ENCODE data around the gene THAP2.

- no peak for TF ChIP-seq POLR2AphosphoS5 (IDR thresholded peaks at IDR 0.05; ENCODE audit: low read depth, low read length)
- no peak for TF ChIP-seq POLR2A (IDR thresholded peaks at IDR 0.05; ENCODE audit: low read depth, low read length)
- no peak for TF ChIP-seq TAF1 (IDR thresholded peaks at IDR 0.05; ENCODE audit: low read depth, low read length)
- no peak for TF ChIP-seq SPI1 (IDR thresholded peaks at IDR 0.05; ENCODE audit: low read depth, low read length)
- TF ChIP-seq POU2F2 (IDR thresholded peaks at IDR 0.05; ENCODE audit: low read depth, low read length): no peak
- no peak for TF ChIP-seq PAX5 (IDR thresholded peaks at IDR 0.05; ENCODE audit: insufficient read depth, low read length, severe bottlenecking)
Measured at GRCh38 chr12:71685312-71685906, 21.3 kb downstream of the THAP2 start.

Measured in GM12891 (cell line).